ENCODE measurements around the gene CDC45. TPM values are rescaled to one million over a fixed set of nuclear protein-coding genes. Genes with fewer than 3 reads are reported as not detected.
A peak's percentile ranks its signal among the peaks of the same experiment; 100 is the strongest.

CDC45 gene
- total RNA-seq, 2 experiments from 2014 or later = 94.8 to 104 TPM

DNA sequence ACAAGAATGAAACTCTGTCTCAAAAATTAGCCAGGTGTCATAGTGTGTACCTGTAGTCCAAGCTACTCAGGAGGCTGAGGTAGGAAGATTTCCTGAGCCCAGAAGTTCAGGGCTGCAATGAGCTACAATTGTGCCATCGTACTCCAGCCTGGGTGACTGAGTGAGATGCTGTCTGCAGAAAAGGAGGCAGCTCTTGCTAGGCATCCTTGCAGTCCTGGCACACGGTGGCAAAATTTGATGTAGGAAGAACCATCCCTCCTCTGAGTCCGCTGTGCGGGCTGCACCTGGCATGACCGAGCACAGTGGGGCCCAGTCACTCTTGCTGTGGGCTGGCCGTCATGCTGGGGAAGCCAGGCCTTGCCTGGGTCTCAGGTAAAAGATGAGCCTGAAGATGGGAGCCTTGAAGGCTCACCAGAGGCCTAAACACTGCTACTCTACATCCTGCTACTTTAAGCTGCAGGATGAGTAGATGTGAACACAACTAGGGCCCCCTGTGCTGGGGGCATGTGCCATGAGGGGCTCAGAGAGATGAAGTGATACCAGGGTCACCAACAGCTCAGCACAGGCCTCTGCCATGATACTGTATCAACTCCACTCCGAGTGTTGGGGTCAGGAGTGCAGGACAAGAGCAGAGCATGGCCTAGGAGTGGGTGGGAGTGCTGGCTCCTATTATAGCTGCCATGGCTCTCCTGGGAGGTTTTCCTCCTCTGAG, 18.6 kb downstream of the CDC45 start:
- Mint-ChIP-seq H3K36me3 (peaks cover 23% of the 10 kb centered on the region), H3K27me3 (no peaks in the 10 kb centered on the region), H3K4me1 (peaks cover 2% of the 10 kb centered on the region), H3K9me3 (ENCODE audit: low read depth) (no peaks in the 10 kb centered on the region), H3K4me3 (no peak overlapping the region), H3K27ac (no peak overlapping the region)
- no peak for ATAC-seq
- CTCF ChIA-PET = no interaction called here
- no peak for DNase-seq

- peaks cover under 1% of the 10 kb centered on the region for H3K4me1 Mint-ChIP-seq
Observed at GRCh38 chr22:19498866-19499190, 19.1 kb downstream of the CDC45 start.

GRCh38 chr22:19499236-19499879, 19.6 kb downstream of the CDC45 start:
- H3K27me3 Mint-ChIP-seq = no peaks in the 10 kb centered on the region
- H3K9me3 Mint-ChIP-seq (ENCODE audit: low read depth) = no peaks in the 10 kb centered on the region
- H3K27ac Mint-ChIP-seq = no peak overlapping the region
- peaks cover 18% of the 10 kb centered on the region for H3K36me3 Mint-ChIP-seq
- no peak overlapping the region for H3K4me3 Mint-ChIP-seq
- ATAC-seq (no peak), DNase-seq (no peak)
- peaks cover 6% of the 10 kb centered on the region for H3K4me1 Mint-ChIP-seq
- CTCF ChIA-PET = no interaction called here

More at GRCh38 chr22:19498866-19499190, 19.1 kb downstream of the CDC45 start:
- no peak for ATAC-seq
- H3K27ac Mint-ChIP-seq = no peak overlapping the region
- DNase-seq = no peak
- H3K9me3 Mint-ChIP-seq (ENCODE audit: low read depth) = no peaks in the 10 kb centered on the region
- peaks cover 20% of the 10 kb centered on the region for H3K36me3 Mint-ChIP-seq
- CTCF ChIA-PET = no interaction called here
- no peaks in the 10 kb centered on the region for H3K27me3 Mint-ChIP-seq
- no peak overlapping the region for H3K4me3 Mint-ChIP-seq

GRCh38 chr22:19499880-19500242, 20.1 kb downstream of the CDC45 start:
- H3K4me3 Mint-ChIP-seq = no peak overlapping the region
- DNase-seq (no peak), ATAC-seq (no peak)
- H3K9me3 Mint-ChIP-seq (ENCODE audit: low read depth) = no peaks in the 10 kb centered on the region
- peaks cover 16% of the 10 kb centered on the region for H3K36me3 Mint-ChIP-seq
- peaks cover 11% of the 10 kb centered on the region for H3K4me1 Mint-ChIP-seq
- H3K27ac Mint-ChIP-seq = no peak overlapping the region
- CTCF ChIA-PET = no interaction called here
- no peaks in the 10 kb centered on the region for H3K27me3 Mint-ChIP-seq

DNA sequence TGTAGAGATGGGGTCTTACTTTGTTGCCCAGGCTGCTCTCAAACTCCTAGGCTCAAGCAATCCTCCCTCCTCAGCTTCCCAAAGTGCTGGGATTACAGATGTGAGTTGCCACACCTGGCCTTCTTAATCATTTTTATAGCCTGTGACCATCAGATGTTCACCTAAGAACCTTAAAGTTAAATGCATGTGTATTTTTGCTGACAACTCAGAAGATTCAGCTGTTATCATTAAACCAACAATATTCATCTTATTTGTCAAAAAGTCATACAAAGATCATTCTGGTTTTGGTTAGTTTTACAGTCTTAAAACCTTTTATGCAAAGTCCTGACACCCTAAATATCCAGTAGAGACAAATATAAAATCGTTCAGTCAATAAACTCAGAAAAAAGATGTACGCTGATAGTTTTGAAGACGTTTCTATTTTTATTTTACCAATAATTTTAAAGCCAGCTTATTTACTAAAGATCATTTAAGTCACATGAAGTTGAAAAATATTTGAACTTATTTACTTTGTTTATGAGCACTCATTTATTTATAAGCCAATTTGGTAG, 22.3 kb downstream of the CDC45 start:
- Mint-ChIP-seq H3K4me1 (peaks cover 26% of the 10 kb centered on the region), H3K27me3 (no peaks in the 10 kb centered on the region), H3K36me3 (peaks cover 17% of the 10 kb centered on the region), H3K27ac (no peak overlapping the region), H3K4me3 (no peak overlapping the region), H3K9me3 (ENCODE audit: low read depth) (no peaks in the 10 kb centered on the region)
- CTCF ChIA-PET = interaction anchor here (1.1 kb wide), 1 partner anchor 128 kb away, joined by 3 read pairs; no protein-coding TSS in a partner anchor
- no peak for DNase-seq
- no peak for ATAC-seq

DNA sequence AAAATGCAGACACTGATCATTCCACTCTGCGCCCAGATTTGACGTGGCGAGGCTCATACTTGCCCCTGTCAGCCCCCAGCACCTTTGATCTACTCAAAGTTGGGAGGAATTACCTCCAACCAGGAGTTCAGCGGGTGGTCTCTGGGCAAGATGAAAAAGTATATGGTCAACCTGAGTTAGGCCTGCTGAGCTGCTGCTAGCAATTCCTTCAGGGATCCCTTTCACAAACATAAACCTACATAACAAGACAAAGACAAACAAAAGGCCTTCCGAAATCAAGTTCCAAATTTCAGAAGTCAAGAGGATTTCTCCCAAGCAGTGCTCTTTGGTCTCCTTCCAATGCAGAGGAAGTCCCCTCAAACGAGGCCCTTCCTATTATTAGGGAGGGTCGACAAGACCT, 23.6 kb downstream of the CDC45 start:
- CTCF ChIA-PET = no interaction called here
- Mint-ChIP-seq H3K9me3 (ENCODE audit: low read depth) (no peaks in the 10 kb centered on the region), H3K4me1 (peaks cover 26% of the 10 kb centered on the region), H3K27me3 (no peaks in the 10 kb centered on the region), H3K36me3 (peaks cover 13% of the 10 kb centered on the region), H3K27ac (no peak overlapping the region), H3K4me3 (no peak overlapping the region)
- ATAC-seq (no peak), DNase-seq (no peak)

- peaks cover 26% of the 10 kb centered on the region for H3K4me1 Mint-ChIP-seq
- peaks cover 14% of the 10 kb centered on the region for H3K36me3 Mint-ChIP-seq
- CTCF ChIA-PET = no interaction called here
- H3K27ac Mint-ChIP-seq = peak overlapping the region; percentile 20
- no peak for DNase-seq
- no peak overlapping the region for H3K4me3 Mint-ChIP-seq
- no peak for ATAC-seq
- no peaks in the 10 kb centered on the region for H3K27me3 Mint-ChIP-seq
- H3K9me3 Mint-ChIP-seq (ENCODE audit: low read depth) = no peaks in the 10 kb centered on the region
Observed at GRCh38 chr22:19503869-19504268, 24.1 kb downstream of the CDC45 start.

GRCh38 chr22:19504900-19505734, 25.4 kb downstream of the CDC45 start:
- H3K27ac Mint-ChIP-seq = peak overlapping the region; percentile 72
- peaks cover 15% of the 10 kb centered on the region for H3K36me3 Mint-ChIP-seq
- peaks cover 26% of the 10 kb centered on the region for H3K4me1 Mint-ChIP-seq
- no peak overlapping the region for H3K4me3 Mint-ChIP-seq
- peak; percentile 50 for DNase-seq
- no peaks in the 10 kb centered on the region for H3K27me3 Mint-ChIP-seq
- H3K9me3 Mint-ChIP-seq (ENCODE audit: low read depth) = no peaks in the 10 kb centered on the region
- CTCF ChIA-PET = interaction anchor here (1.6 kb wide), 1 partner anchor 125 kb away, joined by 7 read pairs; no protein-coding TSS in a partner anchor
- ATAC-seq = peak; percentile 40

DNA sequence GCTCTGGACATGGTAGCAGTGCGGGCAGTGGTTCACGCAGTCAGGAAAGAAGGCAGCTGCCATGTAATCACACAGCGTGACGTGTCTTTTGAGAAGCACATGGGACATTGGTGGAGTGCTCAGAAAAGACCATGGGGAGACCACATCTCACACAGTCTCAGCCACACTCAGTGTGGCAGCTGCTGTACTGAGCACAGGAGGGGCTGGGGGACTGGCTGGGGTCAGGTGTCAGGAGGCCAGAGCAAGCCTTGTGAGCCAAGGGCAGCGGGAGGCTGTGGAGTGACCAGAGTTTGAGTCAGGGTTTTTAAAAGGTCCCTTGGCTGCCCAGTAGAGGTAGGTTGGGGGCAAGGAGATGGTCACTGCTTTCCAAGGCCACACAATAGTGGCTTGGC, 26.0 kb downstream of the CDC45 start:
- Mint-ChIP-seq H3K36me3 (peaks cover 15% of the 10 kb centered on the region), H3K4me3 (no peak overlapping the region), H3K9me3 (ENCODE audit: low read depth) (no peaks in the 10 kb centered on the region), H3K4me1 (peaks cover 26% of the 10 kb centered on the region), H3K27ac (peak overlapping the region; percentile 72), H3K27me3 (no peaks in the 10 kb centered on the region)
- peak; percentile 25 for ATAC-seq
- CTCF ChIA-PET = interaction anchor here (1.6 kb wide), 1 partner anchor 124 kb away, joined by 7 read pairs; no protein-coding TSS in a partner anchor
- DNase-seq = no peak

GRCh38 chr22:19506212-19506611, 26.5 kb downstream of the CDC45 start:
- Mint-ChIP-seq H3K27ac (peak overlapping the region; percentile 72), H3K9me3 (ENCODE audit: low read depth) (no peaks in the 10 kb centered on the region), H3K36me3 (peaks cover 20% of the 10 kb centered on the region), H3K4me3 (no peak overlapping the region), H3K4me1 (peaks cover 26% of the 10 kb centered on the region), H3K27me3 (no peaks in the 10 kb centered on the region)
- DNase-seq (no peak), ATAC-seq (no peak)
- CTCF ChIA-PET = interaction anchor here (1.6 kb wide), 1 partner anchor 124 kb away, joined by 7 read pairs; no protein-coding TSS in a partner anchor

DNA sequence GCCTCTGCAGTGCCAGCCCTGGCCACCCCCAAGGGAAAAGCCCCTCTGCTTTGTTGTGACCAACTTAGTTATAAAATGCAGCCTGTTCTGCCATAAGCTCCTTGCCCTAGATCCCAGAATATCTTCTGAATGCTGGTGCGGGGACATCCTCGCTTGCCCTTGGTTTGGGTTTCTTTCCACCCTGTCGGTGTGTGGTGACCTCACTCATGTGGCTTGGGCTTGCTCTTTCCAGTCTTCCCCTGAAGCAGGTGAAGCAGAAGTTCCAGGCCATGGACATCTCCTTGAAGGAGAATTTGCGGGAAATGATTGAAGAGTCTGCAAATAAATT, 27.8 kb downstream of the CDC45 start:
- Mint-ChIP-seq H3K4me3 (no peak overlapping the region), H3K27me3 (no peaks in the 10 kb centered on the region), H3K27ac (no peak overlapping the region), H3K4me1 (peaks cover 26% of the 10 kb centered on the region), H3K36me3 (peaks cover 27% of the 10 kb centered on the region), H3K9me3 (ENCODE audit: low read depth) (no peaks in the 10 kb centered on the region)
- DNase-seq (no peak), ATAC-seq (no peak)
- CTCF ChIA-PET = no interaction called here

GRCh38 chr22:19508024-19508776, 28.5 kb downstream of the CDC45 start:
- Mint-ChIP-seq H3K4me1 (peaks cover 26% of the 10 kb centered on the region), H3K36me3 (peaks cover 34% of the 10 kb centered on the region), H3K9me3 (ENCODE audit: low read depth) (no peaks in the 10 kb centered on the region), H3K4me3 (no peak overlapping the region), H3K27me3 (no peaks in the 10 kb centered on the region), H3K27ac (no peak overlapping the region)
- no peak for DNase-seq
- CTCF ChIA-PET = no interaction called here
- ATAC-seq = no peak

- CTCF ChIA-PET = no interaction called here
- DNase-seq (no peak), ATAC-seq (no peak)
- no peaks in the 10 kb centered on the region for H3K27me3 Mint-ChIP-seq
- H3K27ac Mint-ChIP-seq = no peak overlapping the region
- peaks cover 41% of the 10 kb centered on the region for H3K36me3 Mint-ChIP-seq
- peaks cover 22% of the 10 kb centered on the region for H3K4me1 Mint-ChIP-seq
- H3K4me3 Mint-ChIP-seq = no peak overlapping the region
- H3K9me3 Mint-ChIP-seq (ENCODE audit: low read depth) = no peaks in the 10 kb centered on the region
Observed at GRCh38 chr22:19509191-19509590, 29.5 kb downstream of the CDC45 start.
